Aorta (tissue), 5 donors: ENCODE measurements around the gene PTBP1. TPM values are rescaled to one million over a fixed set of nuclear protein-coding genes. Genes with fewer than 3 reads are reported as not detected.

Experiments
- ATAC-seq: fragments of 200-7000 bp; cut with Tn5 transposase; one replicate; pipeline ENCODE4 v1.9.1; 2022; ENCODE audit warnings: moderate library complexity; ENCODE audit not compliant: low FRiP score
- DNase-seq, 2 donors: peaks; one replicate each; pipeline ENCODE4 v3.0.0-alpha.2; 2020
- H3K27ac ChIP-seq, 2 donors: one replicate each; pipeline ENCODE4 v1.5.1; 2013; ENCODE audit warnings: low read length in 2 of 2, mild to moderate bottlenecking in 2 of 2, moderate library complexity in 2 of 2, control low read depth in 1 of 2, inconsistent platforms in 1 of 2, low read depth in 1 of 2
- H3K27me3 ChIP-seq, 2 donors: one replicate each; pipeline ENCODE4 v1.6.1; 2013; ENCODE audit warnings: control low read depth in 1 of 2, low read length in 1 of 2, mild to moderate bottlenecking in 1 of 2, moderate library complexity in 1 of 2; ENCODE audit not compliant: insufficient read depth in 2 of 2, control insufficient read depth in 1 of 2
- H3K36me3 ChIP-seq, 2 donors: one replicate each; pipeline ENCODE4 v1.6.1; 2013; ENCODE audit warnings: control low read depth in 1 of 2, low read length in 1 of 2, mild to moderate bottlenecking in 1 of 2; ENCODE audit not compliant: insufficient read depth in 2 of 2, control insufficient read depth in 1 of 2
- H3K4me1 ChIP-seq, 2 donors: one replicate each; pipeline ENCODE4 v1.6.1; 2013; ENCODE audit warnings: low read length in 2 of 2, control low read depth in 1 of 2, mild to moderate bottlenecking in 1 of 2, moderate library complexity in 1 of 2; ENCODE audit not compliant: insufficient read depth in 2 of 2, control insufficient read depth in 1 of 2
- H3K4me3 ChIP-seq, 2 donors: one replicate each; pipeline ENCODE4 v1.5.1; 2013; ENCODE audit warnings: low read length in 2 of 2, control low read depth in 1 of 2, mild to moderate bottlenecking in 1 of 2
- H3K9me3 ChIP-seq: one replicate; pipeline ENCODE4 v1.6.1; 2013; ENCODE audit warnings: mild to moderate bottlenecking, low read length; ENCODE audit not compliant: control insufficient read depth
- WGBS, 2 donors: extraction: QIAGEN DNeasy Blood & Tissue Kit; methylation state at CpG; one replicate each; pipeline ENCODE4 v1.1.7; 2013; 5-methylcytosine and 5-hydroxymethylcytosine counted together
- intact Hi-C, 2 donors: fragments of 100-400 bp; cut with DNase I; formaldehyde crosslinking; loops; one replicate each; pipeline versions ENCODE4 v1.14.2 to v1.15.0; 2022
- polyA plus RNA-seq, 2 donors: library from polyadenylated mRNA; stranded (reverse); fragments of 200-250 nt; gene quantifications; one replicate each; pipeline ENCODE4 v1.2.3, GENCODE V29; 2013
- total RNA-seq, 2 donors: library from RNA; stranded (reverse); fragmentation: NEBNext Ultra II Directional; extraction: Animal tissue kit (Norgen Biotek cat#: 25700); gene quantifications; one replicate each; pipeline ENCODE4 v1.2.1, GENCODE V29; 2021
- donor health status: healthy with polysubstance abuse.
- donor health status: Bipolar disorder and iron deficiency.
- donor health status: DM: no; HTN: no; CAD: no.
- donor health status: DM: no; HTN: no; CAD: no.
- donor health status: DM: yes; HTN: yes; CAD: no.

The PTBP1 gene
- total and polyA plus RNA-seq, 4 donors = 46.7 to 218 (median 141) TPM

- WGBS, 2 donors = 88 to 89% methylated on average over 26 of the region's 26 CpGs
Observed at GRCh38 chr19:791007-791566, 6.2 kb upstream of the PTBP1 start.

GRCh38 chr19:791567-792305, 5.5 kb upstream of the PTBP1 start:
- H3K4me1 ChIP-seq = no peaks in the 10 kb centered on the region
- DNase-seq (no peak), ATAC-seq (no peak)
- WGBS, 2 donors = 69 to 75% methylated on average over 8 of the region's 8 CpGs
- no peaks in the 10 kb centered on the region for H3K9me3 ChIP-seq
- intact Hi-C loops = no loop called here
- H3K27ac ChIP-seq = no peak overlapping the region
- H3K27me3 ChIP-seq = no peaks in the 10 kb centered on the region
- H3K4me3 ChIP-seq = no peak overlapping the region
- H3K36me3 ChIP-seq = no peaks in the 10 kb centered on the region

More at GRCh38 chr19:791007-791566, 6.2 kb upstream of the PTBP1 start:
- Histone ChIP-seq H3K4me1 (no peaks in the 10 kb centered on the region), H3K4me3 (no peak overlapping the region), H3K27me3 (no peaks in the 10 kb centered on the region), H3K9me3 (no peaks in the 10 kb centered on the region), H3K36me3 (no peaks in the 10 kb centered on the region), H3K27ac (no peak overlapping the region)
- ATAC-seq (no peak), DNase-seq (no peak)
- intact Hi-C loops = no loop called here

- H3K27ac ChIP-seq = no peak overlapping the region
- no peak for DNase-seq
- no peaks in the 10 kb centered on the region for H3K27me3 ChIP-seq
- no peaks in the 10 kb centered on the region for H3K36me3 ChIP-seq
- no peaks in the 10 kb centered on the region for H3K4me1 ChIP-seq
- 79 to 81% methylated on average over 16 of the region's 16 CpGs for WGBS, 2 donors
- no peak overlapping the region for H3K4me3 ChIP-seq
- no peaks in the 10 kb centered on the region for H3K9me3 ChIP-seq
- intact Hi-C loops = no loop called here
- ATAC-seq = no peak
Observed at GRCh38 chr19:792306-792885, 4.9 kb upstream of the PTBP1 start.

GRCh38 chr19:793806-794205, 3.4 kb upstream of the PTBP1 start:
- DNase-seq (no peak), ATAC-seq (no peak)
- H3K4me1 ChIP-seq = no peaks in the 10 kb centered on the region
- intact Hi-C loops = no loop called here
- no peak overlapping the region for H3K27ac ChIP-seq
- H3K9me3 ChIP-seq = no peaks in the 10 kb centered on the region
- no peaks in the 10 kb centered on the region for H3K36me3 ChIP-seq
- WGBS, 2 donors = 96% methylated on average over 12 of the region's 12 CpGs
- no peak overlapping the region for H3K4me3 ChIP-seq
- H3K27me3 ChIP-seq = no peaks in the 10 kb centered on the region

- DNase-seq = peak in 1 of 2 donors; percentile 69
- H3K27ac ChIP-seq = no peak overlapping the region
- WGBS, 2 donors = 41 to 53% methylated on average over 28 of the region's 28 CpGs
- H3K4me3 ChIP-seq = no peak overlapping the region
- intact Hi-C loops = loop anchor here in 1 of 2 donors (5.0 kb wide), 2 partner anchors 118 to 133 kb away; partner anchors contain the start of genes FSTL3 and RNF126
- no peaks in the 10 kb centered on the region for H3K9me3 ChIP-seq
- ATAC-seq = no peak
- H3K4me1 ChIP-seq = peaks cover 0 to under 1% of the 10 kb centered on the region in 2 donors
- no peaks in the 10 kb centered on the region for H3K36me3 ChIP-seq
- no peaks in the 10 kb centered on the region for H3K27me3 ChIP-seq
Observed at GRCh38 chr19:795073-795611, 2.1 kb upstream of the PTBP1 start.

GRCh38 chr19:795691-796581, 1.3 kb upstream of the PTBP1 start:
- DNase-seq (peak in 1 of 2 donors; percentile 54), ATAC-seq (no peak)
- peak overlapping the region in 1 of 2 donors; percentile 49 for H3K4me3 ChIP-seq
- no peaks in the 10 kb centered on the region for H3K27me3 ChIP-seq
- no peak overlapping the region for H3K27ac ChIP-seq
- intact Hi-C loops = loop anchor here in 1 of 2 donors (5.0 kb wide), 2 partner anchors 119 to 134 kb away; partner anchors contain the start of genes FSTL3 and RNF126
- no peaks in the 10 kb centered on the region for H3K36me3 ChIP-seq
- 79% methylated on average over 39 of the region's 39 CpGs for WGBS, 2 donors
- peaks cover 3% of the 10 kb centered on the region in 2 donors for H3K4me1 ChIP-seq
- no peaks in the 10 kb centered on the region for H3K9me3 ChIP-seq

GRCh38 chr19:797528-798414, 519 bp downstream of the PTBP1 start:
- ATAC-seq (peak; percentile 71), DNase-seq (peak; percentile 94 to 96)
- intact Hi-C loops = loop anchor here in 1 of 2 donors (5.0 kb wide), 2 partner anchors 120 to 135 kb away; partner anchors contain the start of genes FSTL3 and RNF126
- peak overlapping the region in 1 of 2 donors; percentile 79 for H3K27ac ChIP-seq
- H3K36me3 ChIP-seq = no peaks in the 10 kb centered on the region
- peak overlapping the region; percentile 91 to 96 for H3K4me3 ChIP-seq
- no peaks in the 10 kb centered on the region for H3K9me3 ChIP-seq
- H3K27me3 ChIP-seq = no peaks in the 10 kb centered on the region
- H3K4me1 ChIP-seq = peaks cover 3% of the 10 kb centered on the region in 2 donors
- 1% methylated on average over 54 to 129 of the region's 129 CpGs for WGBS, 2 donors
